Loucy (cell line): Measurements from ENCODE around the gene BRD1.

Experiments used
- H2AFZ ChIP-seq: fragments of 200-600 bp; sonication (generic); 2 replicates; pipeline ENCODE4 v1.6.0; 2016; ENCODE audit warnings: antibody characterized with exemption, mild to moderate bottlenecking, low read length, moderate library complexity
- H3F3A ChIP-seq: fragments of 200-600 bp; 2 replicates; pipeline ENCODE4 v1.6.0; 2016; ENCODE audit warnings: antibody characterized with exemption, low read depth, mild to moderate bottlenecking
- H3K27me3 ChIP-seq: fragments of 200-600 bp; sonication (generic); 2 replicates; pipeline ENCODE4 v1.6.1; 2014; ENCODE audit warnings: low read length, mild to moderate bottlenecking; ENCODE audit not compliant: insufficient read depth, poor library complexity, severe bottlenecking
- H3K36me3 ChIP-seq: fragments of 200-600 bp; sonication (generic); 2 replicates; pipeline ENCODE4 v1.6.1; 2016; ENCODE audit warnings: low read length; ENCODE audit not compliant: insufficient read depth
- H3K4me1 ChIP-seq: fragments of 200-600 bp; sonication (generic); 2 replicates; pipeline ENCODE4 v1.5.1; 2014; ENCODE audit warnings: low read length, mild to moderate bottlenecking; ENCODE audit not compliant: insufficient read depth, poor library complexity, severe bottlenecking
- H3K4me2 ChIP-seq: fragments of 200-600 bp; sonication (generic); 2 replicates; pipeline ENCODE4 v1.6.0; 2014; ENCODE audit warnings: antibody characterized with exemption, low read length, low read depth, mild to moderate bottlenecking; ENCODE audit not compliant: poor library complexity, severe bottlenecking
- H3K4me3 ChIP-seq: fragments of 200-600 bp; sonication (generic); 2 replicates; pipeline ENCODE4 v1.5.1; 2014; ENCODE audit warnings: low read length, mild to moderate bottlenecking, mixed read lengths; ENCODE audit not compliant: poor library complexity, severe bottlenecking
- H3K79me2 ChIP-seq: fragments of 200-600 bp; sonication (generic); 2 replicates; pipeline ENCODE4 v1.6.1; 2014; ENCODE audit warnings: low read length; ENCODE audit not compliant: insufficient read depth
- H3K9ac ChIP-seq: fragments of 200-600 bp; sonication (generic); 2 replicates; pipeline ENCODE4 v1.6.0; 2014; ENCODE audit warnings: mild to moderate bottlenecking, low read depth, low read length, moderate library complexity; ENCODE audit not compliant: poor library complexity, severe bottlenecking
- H3K9me2 ChIP-seq: fragments of 200-600 bp; sonication (generic); replicated peaks from 2 replicates; pipeline ENCODE4 v1.6.1; 2016; ENCODE audit warnings: low read depth, low read length, mixed read lengths
- H3K9me3 ChIP-seq: fragments of 200-600 bp; sonication (generic); 2 replicates; pipeline ENCODE4 v1.6.1; 2014; ENCODE audit warnings: mild to moderate bottlenecking, antibody characterized with exemption, low read length, low read depth; ENCODE audit not compliant: insufficient read depth
- H4K20me1 ChIP-seq: fragments of 200-600 bp; sonication (generic); 2 replicates; pipeline ENCODE4 v1.6.0; 2014; ENCODE audit warnings: antibody characterized with exemption, low read length, mild to moderate bottlenecking; ENCODE audit not compliant: insufficient read depth, poor library complexity, severe bottlenecking
- EZH2phosphoT487 ChIP-seq: fragments of 200-600 bp; IDR thresholded peaks from 2 replicates; pipeline ENCODE4 v1.6.1; 2018; ENCODE audit warnings: antibody characterized with exemption, mild to moderate bottlenecking, moderate library complexity, borderline replicate concordance
- TF ChIP-seq, protein P1 (sequence below): fragments of 200-600 bp; sonication (generic); conservative IDR thresholded peaks from 2 replicates; pipeline ENCODE4 v1.5.1; 2014; ENCODE audit warnings: mild to moderate bottlenecking, antibody characterized with exemption, low read length

The BRD1 gene

DNA sequence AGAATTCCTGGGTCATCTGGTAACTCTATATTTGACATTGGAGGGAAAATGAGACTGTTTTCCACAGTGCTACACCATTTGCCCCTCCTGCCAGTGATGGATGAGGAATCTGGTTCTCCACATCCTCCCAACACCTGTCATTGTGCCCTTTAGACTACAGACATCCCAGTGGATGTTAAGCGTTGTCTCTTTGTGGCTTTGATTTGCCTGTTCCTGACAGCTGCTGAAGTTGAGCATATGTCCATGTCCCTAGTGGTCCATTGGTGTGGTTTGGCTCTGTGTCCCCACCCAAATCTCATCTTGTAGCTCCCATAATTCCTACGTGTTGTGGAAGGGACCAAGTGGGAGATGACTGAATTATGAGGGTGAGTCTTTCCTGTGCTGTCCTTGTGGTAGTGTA lies 88.5 kb downstream of the BRD1 start:
- Histone ChIP-seq H3K4me2 (no peak overlapping the region), H3K79me2 (no peaks in the 10 kb centered on the region), H3K9ac (no peak overlapping the region), H3K36me3 (no peaks in the 10 kb centered on the region), H3K4me3 (no peak overlapping the region), H3F3A (no peaks in the 10 kb centered on the region), H3K27me3 (no peaks in the 10 kb centered on the region), H3K4me1 (no peaks in the 10 kb centered on the region), H3K9me3 (peaks cover 9% of the 10 kb centered on the region; the same call in 1 of the 2 replicates), H2AFZ (no peak overlapping the region), H3K9me2 (no peaks in the 10 kb centered on the region), H4K20me1 (no peaks in the 10 kb centered on the region)
- TF ChIP-seq, protein P1, sequence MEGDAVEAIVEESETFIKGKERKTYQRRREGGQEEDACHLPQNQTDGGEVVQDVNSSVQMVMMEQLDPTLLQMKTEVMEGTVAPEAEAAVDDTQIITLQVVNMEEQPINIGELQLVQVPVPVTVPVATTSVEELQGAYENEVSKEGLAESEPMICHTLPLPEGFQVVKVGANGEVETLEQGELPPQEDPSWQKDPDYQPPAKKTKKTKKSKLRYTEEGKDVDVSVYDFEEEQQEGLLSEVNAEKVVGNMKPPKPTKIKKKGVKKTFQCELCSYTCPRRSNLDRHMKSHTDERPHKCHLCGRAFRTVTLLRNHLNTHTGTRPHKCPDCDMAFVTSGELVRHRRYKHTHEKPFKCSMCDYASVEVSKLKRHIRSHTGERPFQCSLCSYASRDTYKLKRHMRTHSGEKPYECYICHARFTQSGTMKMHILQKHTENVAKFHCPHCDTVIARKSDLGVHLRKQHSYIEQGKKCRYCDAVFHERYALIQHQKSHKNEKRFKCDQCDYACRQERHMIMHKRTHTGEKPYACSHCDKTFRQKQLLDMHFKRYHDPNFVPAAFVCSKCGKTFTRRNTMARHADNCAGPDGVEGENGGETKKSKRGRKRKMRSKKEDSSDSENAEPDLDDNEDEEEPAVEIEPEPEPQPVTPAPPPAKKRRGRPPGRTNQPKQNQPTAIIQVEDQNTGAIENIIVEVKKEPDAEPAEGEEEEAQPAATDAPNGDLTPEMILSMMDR, result no peak
- no peak for TF ChIP-seq EZH2phosphoT487

DNA sequence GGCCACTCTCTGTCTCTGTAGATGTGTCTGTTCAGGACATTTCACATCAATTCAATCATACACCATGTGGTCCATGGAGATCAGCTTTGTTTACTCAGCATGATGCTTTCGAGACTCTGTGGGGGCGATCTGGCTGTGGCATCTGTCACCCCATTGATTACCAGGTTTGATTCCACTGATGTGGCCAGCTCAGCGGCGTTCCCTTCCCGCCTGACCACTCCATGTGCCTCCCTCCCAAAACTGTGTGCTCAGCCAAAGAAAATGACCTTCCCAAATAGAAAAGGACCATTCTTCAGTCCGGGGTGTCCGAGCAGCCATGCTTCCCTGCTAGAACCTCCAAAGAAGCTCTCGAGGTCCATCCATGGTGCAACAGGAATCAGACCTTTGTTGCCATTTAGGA lies 89.1 kb downstream of the BRD1 start:
- Histone ChIP-seq H3K9me3 (peaks cover 9% of the 10 kb centered on the region; the same call in 1 of the 2 replicates), H4K20me1 (no peaks in the 10 kb centered on the region), H2AFZ (no peak overlapping the region), H3K9ac (no peak overlapping the region), H3F3A (no peaks in the 10 kb centered on the region), H3K9me2 (no peaks in the 10 kb centered on the region), H3K27me3 (no peaks in the 10 kb centered on the region), H3K4me2 (no peak overlapping the region), H3K36me3 (no peaks in the 10 kb centered on the region), H3K79me2 (no peaks in the 10 kb centered on the region), H3K4me3 (no peak overlapping the region), H3K4me1 (peaks cover 4% of the 10 kb centered on the region)
- no peak for TF ChIP-seq EZH2phosphoT487
- TF ChIP-seq, protein P1, result no peak

DNA sequence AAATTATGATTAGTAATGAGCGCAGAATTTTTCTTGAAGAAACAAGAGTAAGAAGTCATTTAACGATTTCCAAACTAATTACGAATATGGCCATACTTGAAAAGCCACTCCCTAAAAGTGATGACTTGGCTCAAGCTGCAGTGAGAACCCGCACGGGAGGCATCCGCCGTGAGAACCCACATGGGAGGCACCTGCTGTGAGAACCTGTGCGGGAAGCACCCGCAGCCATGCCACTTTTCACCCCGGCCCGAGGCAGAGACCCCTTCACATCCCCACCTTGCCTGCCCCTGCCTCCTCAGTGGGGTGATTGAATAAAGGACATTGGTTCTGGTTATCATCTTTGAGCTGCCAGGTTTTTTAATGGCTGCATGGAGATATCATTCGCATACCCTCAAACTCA lies 89.7 kb downstream of the BRD1 start:
- no peaks in the 10 kb centered on the region for H3K36me3 ChIP-seq
- H3K27me3 ChIP-seq, result no peaks in the 10 kb centered on the region

More for the DNA sequence above, 89.7 kb downstream of the BRD1 start:
- H2AFZ ChIP-seq, result no peak overlapping the region
- no peaks in the 10 kb centered on the region for H4K20me1 ChIP-seq
- no peaks in the 10 kb centered on the region for H3F3A ChIP-seq
- H3K9ac ChIP-seq, result no peak overlapping the region
- no peaks in the 10 kb centered on the region for H3K9me2 ChIP-seq
- no peaks in the 10 kb centered on the region for H3K79me2 ChIP-seq
- H3K4me1 ChIP-seq, result peaks cover 7% of the 10 kb centered on the region
- no peak overlapping the region for H3K4me3 ChIP-seq
- peaks cover 9% of the 10 kb centered on the region; the same call in 1 of the 2 replicates for H3K9me3 ChIP-seq
- H3K4me2 ChIP-seq, result no peak overlapping the region
- TF ChIP-seq, protein P1, result no peak
- no peak for TF ChIP-seq EZH2phosphoT487
